Loucy (cell line): ENCODE data around the gene PKD1.

ENCODE experiments used
- H2AFZ ChIP-seq: fragments of 200-600 bp; sonication (generic); 2 replicates; pipeline ENCODE4 v1.6.0; 2016; ENCODE audit warnings: antibody characterized with exemption, mild to moderate bottlenecking, low read length, moderate library complexity
- H3F3A ChIP-seq: fragments of 200-600 bp; 2 replicates; pipeline ENCODE4 v1.6.0; 2016; ENCODE audit warnings: antibody characterized with exemption, low read depth, mild to moderate bottlenecking
- H3K27me3 ChIP-seq: fragments of 200-600 bp; sonication (generic); 2 replicates; pipeline ENCODE4 v1.6.1; 2014; ENCODE audit warnings: low read length, mild to moderate bottlenecking; ENCODE audit not compliant: insufficient read depth, poor library complexity, severe bottlenecking
- H3K36me3 ChIP-seq: fragments of 200-600 bp; sonication (generic); 2 replicates; pipeline ENCODE4 v1.6.1; 2016; ENCODE audit warnings: low read length; ENCODE audit not compliant: insufficient read depth
- H3K4me1 ChIP-seq: fragments of 200-600 bp; sonication (generic); 2 replicates; pipeline ENCODE4 v1.5.1; 2014; ENCODE audit warnings: low read length, mild to moderate bottlenecking; ENCODE audit not compliant: insufficient read depth, poor library complexity, severe bottlenecking
- H3K4me2 ChIP-seq: fragments of 200-600 bp; sonication (generic); 2 replicates; pipeline ENCODE4 v1.6.0; 2014; ENCODE audit warnings: antibody characterized with exemption, low read length, low read depth, mild to moderate bottlenecking; ENCODE audit not compliant: poor library complexity, severe bottlenecking
- H3K4me3 ChIP-seq: fragments of 200-600 bp; sonication (generic); 2 replicates; pipeline ENCODE4 v1.5.1; 2014; ENCODE audit warnings: low read length, mild to moderate bottlenecking, mixed read lengths; ENCODE audit not compliant: poor library complexity, severe bottlenecking
- H3K79me2 ChIP-seq: fragments of 200-600 bp; sonication (generic); 2 replicates; pipeline ENCODE4 v1.6.1; 2014; ENCODE audit warnings: low read length; ENCODE audit not compliant: insufficient read depth
- H3K9ac ChIP-seq: fragments of 200-600 bp; sonication (generic); 2 replicates; pipeline ENCODE4 v1.6.0; 2014; ENCODE audit warnings: mild to moderate bottlenecking, low read depth, low read length, moderate library complexity; ENCODE audit not compliant: poor library complexity, severe bottlenecking
- H3K9me2 ChIP-seq: fragments of 200-600 bp; sonication (generic); replicated peaks from 2 replicates; pipeline ENCODE4 v1.6.1; 2016; ENCODE audit warnings: low read depth, low read length, mixed read lengths
- H3K9me3 ChIP-seq: fragments of 200-600 bp; sonication (generic); 2 replicates; pipeline ENCODE4 v1.6.1; 2014; ENCODE audit warnings: mild to moderate bottlenecking, antibody characterized with exemption, low read length, low read depth; ENCODE audit not compliant: insufficient read depth
- H4K20me1 ChIP-seq: fragments of 200-600 bp; sonication (generic); 2 replicates; pipeline ENCODE4 v1.6.0; 2014; ENCODE audit warnings: antibody characterized with exemption, low read length, mild to moderate bottlenecking; ENCODE audit not compliant: insufficient read depth, poor library complexity, severe bottlenecking
- EZH2phosphoT487 ChIP-seq: fragments of 200-600 bp; IDR thresholded peaks from 2 replicates; pipeline ENCODE4 v1.6.1; 2018; ENCODE audit warnings: antibody characterized with exemption, mild to moderate bottlenecking, moderate library complexity, borderline replicate concordance
- TF ChIP-seq, protein P1 (sequence below): fragments of 200-600 bp; sonication (generic); conservative IDR thresholded peaks from 2 replicates; pipeline ENCODE4 v1.5.1; 2014; ENCODE audit warnings: mild to moderate bottlenecking, antibody characterized with exemption, low read length

The PKD1 gene

DNA sequence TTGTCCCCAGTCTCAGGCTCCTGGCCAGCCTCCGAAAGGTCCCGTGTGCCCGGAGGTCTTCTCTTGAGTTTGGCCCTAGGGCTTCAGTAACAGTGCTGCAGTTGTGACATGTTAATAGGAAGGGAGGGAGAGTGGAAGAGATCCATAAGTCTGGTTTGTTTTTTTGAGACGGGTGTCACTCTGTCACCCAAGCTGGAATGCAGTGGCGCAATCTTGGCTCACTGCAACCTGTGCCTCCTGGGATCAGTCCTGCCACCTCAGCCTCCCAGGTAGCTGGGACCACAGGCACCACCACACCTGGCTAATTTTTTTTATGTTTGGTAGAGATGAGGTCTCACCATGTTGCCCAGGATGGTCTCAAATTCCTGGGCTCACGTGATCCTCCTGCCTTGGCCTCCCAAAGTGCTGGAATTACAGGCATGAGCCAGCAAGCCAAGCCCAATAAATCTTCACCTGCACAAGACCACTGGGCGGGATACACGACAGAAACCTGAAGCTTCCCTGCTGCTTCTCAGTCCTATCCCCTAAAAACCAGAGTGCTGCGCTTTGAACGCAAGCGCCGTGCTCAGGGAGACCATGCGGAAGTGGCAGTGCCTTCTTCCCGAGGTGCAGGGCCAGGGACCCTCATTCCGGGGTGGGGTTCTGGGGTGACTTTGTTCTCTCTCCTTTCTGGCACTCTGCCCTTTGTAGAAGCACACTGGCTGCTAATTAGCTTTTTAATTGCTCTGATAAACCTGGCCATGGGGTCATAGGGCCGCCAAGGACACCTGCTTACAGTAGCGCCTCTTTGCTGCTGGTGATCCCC is 30.8 kb upstream of the PKD1 start:
- no peaks in the 10 kb centered on the region for H3K4me1 ChIP-seq
- no peaks in the 10 kb centered on the region for H3F3A ChIP-seq
- H3K9me2 ChIP-seq: no peaks in the 10 kb centered on the region
- no peaks in the 10 kb centered on the region for H3K9me3 ChIP-seq
- no peak overlapping the region for H3K4me3 ChIP-seq
- H3K4me2 ChIP-seq: no peak overlapping the region
- H3K9ac ChIP-seq: no peak overlapping the region
- no peak overlapping the region for H2AFZ ChIP-seq
- H3K79me2 ChIP-seq: peaks cover 23% of the 10 kb centered on the region; the same call in 1 of the 2 replicates
- no peaks in the 10 kb centered on the region for H3K27me3 ChIP-seq
- H3K36me3 ChIP-seq: no peaks in the 10 kb centered on the region
- H4K20me1 ChIP-seq: no peaks in the 10 kb centered on the region
- TF ChIP-seq EZH2phosphoT487: no peak
- TF ChIP-seq, protein P1, sequence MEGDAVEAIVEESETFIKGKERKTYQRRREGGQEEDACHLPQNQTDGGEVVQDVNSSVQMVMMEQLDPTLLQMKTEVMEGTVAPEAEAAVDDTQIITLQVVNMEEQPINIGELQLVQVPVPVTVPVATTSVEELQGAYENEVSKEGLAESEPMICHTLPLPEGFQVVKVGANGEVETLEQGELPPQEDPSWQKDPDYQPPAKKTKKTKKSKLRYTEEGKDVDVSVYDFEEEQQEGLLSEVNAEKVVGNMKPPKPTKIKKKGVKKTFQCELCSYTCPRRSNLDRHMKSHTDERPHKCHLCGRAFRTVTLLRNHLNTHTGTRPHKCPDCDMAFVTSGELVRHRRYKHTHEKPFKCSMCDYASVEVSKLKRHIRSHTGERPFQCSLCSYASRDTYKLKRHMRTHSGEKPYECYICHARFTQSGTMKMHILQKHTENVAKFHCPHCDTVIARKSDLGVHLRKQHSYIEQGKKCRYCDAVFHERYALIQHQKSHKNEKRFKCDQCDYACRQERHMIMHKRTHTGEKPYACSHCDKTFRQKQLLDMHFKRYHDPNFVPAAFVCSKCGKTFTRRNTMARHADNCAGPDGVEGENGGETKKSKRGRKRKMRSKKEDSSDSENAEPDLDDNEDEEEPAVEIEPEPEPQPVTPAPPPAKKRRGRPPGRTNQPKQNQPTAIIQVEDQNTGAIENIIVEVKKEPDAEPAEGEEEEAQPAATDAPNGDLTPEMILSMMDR: no peak

DNA sequence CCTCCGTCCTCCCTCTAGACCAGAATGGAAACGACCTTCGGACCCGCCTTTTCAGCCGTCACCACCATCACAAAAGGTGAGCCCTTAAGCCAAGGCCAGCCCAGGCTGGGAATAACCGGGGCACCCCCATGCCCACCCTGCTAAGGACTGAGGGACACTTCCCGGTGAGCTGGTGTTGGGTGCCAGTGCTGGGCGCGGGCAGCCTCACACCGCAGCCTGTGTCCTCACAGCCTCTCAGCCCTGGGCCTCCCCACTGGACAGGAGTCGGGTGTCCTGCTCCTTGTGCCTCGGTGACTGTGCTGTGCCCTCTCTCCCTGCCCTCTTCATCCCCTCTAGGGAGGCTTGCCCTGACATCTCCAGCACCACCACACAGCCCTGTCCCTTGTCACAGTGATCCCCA is 30.2 kb upstream of the PKD1 start:
- no peak overlapping the region for H3K4me3 ChIP-seq
- H3K79me2 ChIP-seq: peaks cover 26% of the 10 kb centered on the region; the same call in 1 of the 2 replicates
- no peaks in the 10 kb centered on the region for H4K20me1 ChIP-seq
- H3K9me2 ChIP-seq: no peaks in the 10 kb centered on the region
- H3K4me2 ChIP-seq: no peak overlapping the region
- no peak overlapping the region for H2AFZ ChIP-seq
- no peaks in the 10 kb centered on the region for H3K9me3 ChIP-seq
- H3K27me3 ChIP-seq: no peaks in the 10 kb centered on the region
- H3K36me3 ChIP-seq: no peaks in the 10 kb centered on the region
- no peak overlapping the region for H3K9ac ChIP-seq
- no peaks in the 10 kb centered on the region for H3F3A ChIP-seq
- TF ChIP-seq, protein P1: no peak
- no peak for TF ChIP-seq EZH2phosphoT487
- no peaks in the 10 kb centered on the region for H3K4me1 ChIP-seq

DNA sequence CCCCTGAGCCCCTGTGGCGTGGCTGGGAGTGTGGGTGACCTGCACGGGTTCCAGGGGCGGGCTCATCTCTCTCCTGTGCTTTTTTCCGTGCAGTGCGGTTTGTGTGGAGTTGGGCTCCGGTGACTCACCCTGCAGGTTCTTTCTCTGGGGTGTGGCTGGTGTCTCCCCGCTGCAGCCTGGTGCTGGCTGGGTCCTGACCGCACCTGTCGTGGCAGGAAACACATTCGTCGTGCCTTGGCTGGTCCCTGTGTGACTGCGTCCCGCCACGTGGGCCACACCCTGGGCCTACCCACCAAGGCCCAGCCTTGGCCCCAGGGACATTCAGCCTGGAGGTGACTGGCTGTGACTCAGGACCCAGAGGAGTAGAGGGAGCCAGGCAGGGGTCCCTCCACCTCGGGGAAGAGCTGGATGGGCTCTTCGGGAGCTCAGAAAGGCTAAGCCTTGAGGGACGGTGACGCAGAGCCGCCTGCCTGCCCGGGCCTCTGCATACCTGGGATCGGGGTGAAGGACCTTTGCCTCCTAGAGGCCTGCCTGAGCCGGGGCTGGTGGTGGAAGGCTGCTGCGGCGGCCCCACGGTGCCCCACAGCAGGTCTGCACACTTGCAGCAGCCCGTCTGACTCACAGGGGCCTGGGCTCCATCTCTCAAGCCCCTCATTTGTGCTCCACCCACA is 27.6 kb upstream of the PKD1 start:
- Histone ChIP-seq H3K4me2 (no peak overlapping the region), H3K27me3 (no peaks in the 10 kb centered on the region), H3K36me3 (no peaks in the 10 kb centered on the region), H3K79me2 (peaks cover 45% of the 10 kb centered on the region; the same call in 1 of the 2 replicates), H3K4me1 (no peaks in the 10 kb centered on the region), H4K20me1 (peaks cover 6% of the 10 kb centered on the region), H3F3A (no peaks in the 10 kb centered on the region), H3K9me2 (no peaks in the 10 kb centered on the region), H3K9me3 (no peaks in the 10 kb centered on the region), H2AFZ (no peak overlapping the region), H3K9ac (no peak overlapping the region), H3K4me3 (no peak overlapping the region)
- TF ChIP-seq, protein P1: no peak
- no peak for TF ChIP-seq EZH2phosphoT487
